ENCODE data around the gene GDF7.
A peak's percentile ranks its signal among the peaks of the same experiment; 100 is the strongest.

The GDF7 gene

GRCh38 chr2:20678780-20679179, 11.8 kb downstream of the GDF7 start:
- H3K4me3 ChIP-seq (replicated peaks; ENCODE audit: low read depth, low read length): no peak overlapping the region
- DNase-seq (ENCODE audit: low read depth): no peak
- TF ChIP-seq, protein P1, sequence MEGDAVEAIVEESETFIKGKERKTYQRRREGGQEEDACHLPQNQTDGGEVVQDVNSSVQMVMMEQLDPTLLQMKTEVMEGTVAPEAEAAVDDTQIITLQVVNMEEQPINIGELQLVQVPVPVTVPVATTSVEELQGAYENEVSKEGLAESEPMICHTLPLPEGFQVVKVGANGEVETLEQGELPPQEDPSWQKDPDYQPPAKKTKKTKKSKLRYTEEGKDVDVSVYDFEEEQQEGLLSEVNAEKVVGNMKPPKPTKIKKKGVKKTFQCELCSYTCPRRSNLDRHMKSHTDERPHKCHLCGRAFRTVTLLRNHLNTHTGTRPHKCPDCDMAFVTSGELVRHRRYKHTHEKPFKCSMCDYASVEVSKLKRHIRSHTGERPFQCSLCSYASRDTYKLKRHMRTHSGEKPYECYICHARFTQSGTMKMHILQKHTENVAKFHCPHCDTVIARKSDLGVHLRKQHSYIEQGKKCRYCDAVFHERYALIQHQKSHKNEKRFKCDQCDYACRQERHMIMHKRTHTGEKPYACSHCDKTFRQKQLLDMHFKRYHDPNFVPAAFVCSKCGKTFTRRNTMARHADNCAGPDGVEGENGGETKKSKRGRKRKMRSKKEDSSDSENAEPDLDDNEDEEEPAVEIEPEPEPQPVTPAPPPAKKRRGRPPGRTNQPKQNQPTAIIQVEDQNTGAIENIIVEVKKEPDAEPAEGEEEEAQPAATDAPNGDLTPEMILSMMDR (IDR thresholded peaks at IDR 0.05; ENCODE audit: low read length, missing control alignments): no peak

DNA sequence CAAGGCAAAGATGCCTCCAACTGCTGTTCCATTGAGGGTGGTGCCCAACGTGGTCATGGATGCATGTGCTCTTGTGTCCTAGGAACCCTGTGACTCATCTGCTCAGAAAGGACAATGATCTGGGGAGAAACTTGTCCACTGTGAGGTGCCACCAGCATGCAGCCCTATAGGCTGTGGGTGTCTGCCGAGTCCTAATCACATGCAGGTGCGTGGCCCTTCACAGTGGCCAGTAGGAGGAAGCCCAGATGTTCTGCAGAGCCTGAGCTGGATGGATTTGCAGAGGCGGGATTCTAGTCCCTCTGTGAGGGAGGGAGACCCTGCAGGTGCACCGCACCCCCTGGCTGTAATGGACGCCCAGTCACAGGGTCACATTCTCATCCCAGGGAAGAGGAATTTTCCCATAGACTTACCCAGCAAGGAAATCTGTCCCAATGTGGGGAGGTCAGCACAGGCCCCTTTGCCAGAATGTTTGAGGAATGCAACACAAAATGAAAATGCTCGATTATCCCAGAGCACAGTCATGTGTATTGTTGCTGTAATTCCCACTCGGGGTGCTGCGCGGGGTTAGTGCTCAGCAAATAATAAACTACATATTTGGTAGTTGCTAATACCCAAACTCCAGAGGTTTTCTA, 13.9 kb downstream of the GDF7 start:
- no peak overlapping the region for H3K4me3 ChIP-seq (replicated peaks; ENCODE audit: low read depth, low read length)
- TF ChIP-seq, protein P1 (IDR thresholded peaks at IDR 0.05; ENCODE audit: low read length, missing control alignments): no peak
- DNase-seq (ENCODE audit: low read depth): no peak

DNA sequence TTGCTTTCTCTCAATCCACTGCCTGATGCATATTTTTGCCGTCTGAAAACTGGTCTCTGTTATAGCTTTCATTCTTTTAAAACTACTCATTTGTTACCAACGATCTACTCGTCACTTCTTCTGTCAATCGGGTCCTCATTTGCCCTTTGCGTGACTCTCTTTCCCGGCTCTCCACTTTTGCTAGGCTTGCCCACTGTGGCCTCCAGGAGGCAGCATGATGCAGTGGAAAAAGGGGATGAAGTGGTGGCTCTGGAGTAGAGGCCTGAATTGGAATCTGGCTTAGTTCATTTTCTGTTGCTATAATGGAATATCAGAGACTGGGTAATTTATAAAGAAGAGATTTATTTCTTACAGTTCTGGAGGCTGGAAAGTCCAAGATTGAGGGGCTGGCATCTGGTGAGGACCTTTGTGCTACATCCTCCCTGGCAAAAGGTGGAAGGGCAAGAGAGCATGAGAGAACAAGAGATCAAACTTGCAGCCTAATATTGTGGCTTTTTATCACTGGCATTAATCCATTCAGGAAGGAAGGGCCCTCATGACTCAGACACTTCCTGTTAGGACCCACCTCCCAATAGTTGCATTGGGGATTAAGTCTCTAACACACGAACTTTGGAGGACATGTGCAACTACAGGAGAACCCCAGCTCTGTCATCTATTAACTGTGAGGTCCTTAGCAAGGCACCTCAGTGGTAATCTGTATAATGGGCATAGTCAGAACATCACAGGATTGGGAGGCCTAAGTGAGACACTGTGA, 15.4 kb downstream of the GDF7 start:
- peak; percentile 25 for DNase-seq (ENCODE audit: low read depth)
- no peak overlapping the region for H3K4me3 ChIP-seq (replicated peaks; ENCODE audit: low read depth, low read length)
- TF ChIP-seq, protein P1 (IDR thresholded peaks at IDR 0.05; ENCODE audit: low read length, missing control alignments): peak; percentile 66

- TF ChIP-seq, protein P1 (IDR thresholded peaks at IDR 0.05; ENCODE audit: low read length, missing control alignments): no peak
- no peak for DNase-seq (ENCODE audit: low read depth)
- H3K4me3 ChIP-seq (replicated peaks; ENCODE audit: low read depth, low read length): no peak overlapping the region
Measured at GRCh38 chr2:20684581-20685063, 17.7 kb downstream of the GDF7 start.

- TF ChIP-seq, protein P1 (IDR thresholded peaks at IDR 0.05; ENCODE audit: low read length, missing control alignments): no peak
- DNase-seq (ENCODE audit: low read depth): no peak
- H3K4me3 ChIP-seq (replicated peaks; ENCODE audit: low read depth, low read length): no peak overlapping the region
Measured at GRCh38 chr2:20687260-20687832, 20.4 kb downstream of the GDF7 start.

DNA sequence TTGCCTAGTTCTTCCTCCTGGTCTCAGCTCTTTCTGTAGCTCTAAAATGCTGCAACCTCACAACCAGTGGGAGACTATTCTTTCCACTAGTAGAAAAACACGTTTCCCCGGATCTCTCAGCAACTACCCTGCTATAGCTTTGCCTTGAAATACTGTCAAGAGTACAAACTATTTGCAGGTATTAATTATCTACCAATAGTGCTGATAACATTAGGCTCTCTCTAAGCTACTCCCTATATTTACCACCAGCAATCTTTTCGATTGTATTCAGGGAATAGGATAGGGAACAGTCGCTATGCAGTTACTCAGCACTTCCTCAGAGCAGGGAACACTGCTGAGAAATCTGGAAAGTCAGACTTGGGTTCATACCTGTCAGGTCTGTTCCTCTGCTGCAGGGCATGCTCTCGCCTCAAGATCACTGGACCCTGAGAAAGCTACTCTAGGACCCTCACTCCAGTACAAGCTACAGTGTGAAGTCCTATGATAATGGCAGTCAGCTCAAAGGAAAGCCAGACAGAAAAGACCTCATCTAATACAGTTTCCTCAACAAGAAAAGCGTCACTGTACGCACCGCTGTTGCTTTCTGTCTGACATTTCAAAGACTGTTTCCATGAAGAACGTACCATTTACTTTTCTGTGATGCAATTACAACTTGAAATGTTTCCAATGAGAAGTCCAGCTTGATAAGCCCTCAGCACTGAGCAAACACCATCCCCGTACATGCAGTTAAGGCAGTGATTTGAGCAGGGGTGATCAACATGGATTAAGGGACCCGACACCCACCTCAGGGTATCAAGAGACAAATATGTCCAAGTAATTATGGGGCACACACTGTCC, 22.7 kb downstream of the GDF7 start:
- TF ChIP-seq, protein P1 (IDR thresholded peaks at IDR 0.05; ENCODE audit: low read length, missing control alignments): no peak
- no peak overlapping the region for H3K4me3 ChIP-seq (replicated peaks; ENCODE audit: low read depth, low read length)
- DNase-seq (ENCODE audit: low read depth): peak; percentile 31
